HUES48 (cell line): Measurements from ENCODE around the gene TSPAN1.
A peak's percentile ranks its signal among the peaks of the same experiment; 100 is the strongest.

Experiments
- H3K27ac ChIP-seq: one replicate; pipeline ENCODE4 v1.7.0; 2013; ENCODE audit warnings: low read depth, low read length, inconsistent platforms
- H3K27me3 ChIP-seq: 2 replicates; pipeline ENCODE4 v1.6.1; 2013; ENCODE audit warnings: mild to moderate bottlenecking, low read length; ENCODE audit not compliant: control insufficient read depth, insufficient read depth
- H3K36me3 ChIP-seq: 2 replicates; pipeline ENCODE4 v1.6.1; 2013; ENCODE audit warnings: low read length; ENCODE audit not compliant: control insufficient read depth, insufficient read depth
- H3K4me1 ChIP-seq: 2 replicates; pipeline ENCODE4 v1.6.1; 2013; ENCODE audit warnings: mild to moderate bottlenecking, low read length; ENCODE audit not compliant: control insufficient read depth, insufficient read depth
- H3K4me3 ChIP-seq: 2 replicates; pipeline ENCODE4 v1.5.1; 2013; ENCODE audit warnings: mild to moderate bottlenecking, low read depth, low read length
- H3K9ac ChIP-seq: 2 replicates; pipeline ENCODE4 v1.6.1; 2013; ENCODE audit warnings: mild to moderate bottlenecking, low read depth, low read length, moderate library complexity
- H3K9me3 ChIP-seq: 2 replicates; pipeline ENCODE4 v1.6.1; 2013; ENCODE audit warnings: low read length; ENCODE audit not compliant: control insufficient read depth, insufficient read depth

The TSPAN1 gene

DNA sequence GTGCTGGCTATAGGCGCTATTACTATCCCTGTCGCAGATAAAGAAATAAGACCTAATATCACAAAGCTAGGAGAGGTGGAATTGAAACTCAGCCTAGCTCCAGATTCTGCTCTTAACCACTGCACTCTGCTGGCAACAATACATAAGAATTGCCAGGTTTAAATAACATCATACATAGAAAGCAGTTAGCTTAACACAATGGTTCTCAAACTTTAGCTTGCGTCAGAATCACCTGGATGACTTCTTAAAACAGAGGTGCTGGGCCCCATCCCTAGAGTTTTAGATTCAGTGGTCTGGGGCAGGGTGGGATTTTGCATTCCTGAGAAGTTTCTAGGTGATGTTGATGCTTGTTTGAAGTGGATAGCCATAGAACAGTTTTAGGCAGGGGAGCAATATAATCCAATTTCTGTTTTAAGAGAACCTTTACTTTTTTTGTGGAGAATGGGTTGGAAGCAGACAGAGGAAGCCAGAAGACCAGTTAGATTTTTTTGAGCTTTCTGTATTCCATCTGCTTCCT, 24.4 kb downstream of the TSPAN1 start:
- Histone ChIP-seq H3K4me1 (peaks cover 6% of the 10 kb centered on the region; the same call in 1 of the 2 replicates), H3K36me3 (peaks cover 18% of the 10 kb centered on the region), H3K27ac (no peak overlapping the region), H3K27me3 (peaks cover 4% of the 10 kb centered on the region; the same call in 1 of the 2 replicates), H3K4me3 (0 out of 2 replicates have a peak overlapping the region, but pooled peaks have one; percentile 72), H3K9ac (no peak overlapping the region), H3K9me3 (no peaks in the 10 kb centered on the region)

GRCh38 chr1:46203738-46204405, 29.0 kb downstream of the TSPAN1 start:
- Histone ChIP-seq H3K9ac (peak overlapping the region; percentile 57), H3K9me3 (no peaks in the 10 kb centered on the region), H3K4me3 (peak overlapping the region; percentile 95), H3K27me3 (peaks cover 4% of the 10 kb centered on the region; the same call in 1 of the 2 replicates), H3K4me1 (peaks cover 7% of the 10 kb centered on the region; the same call in 1 of the 2 replicates), H3K36me3 (no peaks in the 10 kb centered on the region), H3K27ac (no peak overlapping the region)

- no peak overlapping the region for H3K9ac ChIP-seq
- H3K4me1 ChIP-seq: peaks cover 7% of the 10 kb centered on the region; the same call in 1 of the 2 replicates
- no peaks in the 10 kb centered on the region for H3K9me3 ChIP-seq
- H3K36me3 ChIP-seq: no peaks in the 10 kb centered on the region
- no peak overlapping the region for H3K27ac ChIP-seq
- peak overlapping the region; percentile 95; the same call in 1 of the 2 replicates for H3K4me3 ChIP-seq
- peaks cover 4% of the 10 kb centered on the region; the same call in 1 of the 2 replicates for H3K27me3 ChIP-seq
Observed at GRCh38 chr1:46204406-46204742, 29.5 kb downstream of the TSPAN1 start.

GRCh38 chr1:46205141-46205540, 30.3 kb downstream of the TSPAN1 start:
- H3K36me3 ChIP-seq: no peaks in the 10 kb centered on the region
- H3K9me3 ChIP-seq: no peaks in the 10 kb centered on the region
- no peak overlapping the region for H3K27ac ChIP-seq
- peaks cover 4% of the 10 kb centered on the region; the same call in 1 of the 2 replicates for H3K27me3 ChIP-seq
- H3K9ac ChIP-seq: no peak overlapping the region
- no peak overlapping the region for H3K4me3 ChIP-seq
- peaks cover 7% of the 10 kb centered on the region; the same call in 1 of the 2 replicates for H3K4me1 ChIP-seq

DNA sequence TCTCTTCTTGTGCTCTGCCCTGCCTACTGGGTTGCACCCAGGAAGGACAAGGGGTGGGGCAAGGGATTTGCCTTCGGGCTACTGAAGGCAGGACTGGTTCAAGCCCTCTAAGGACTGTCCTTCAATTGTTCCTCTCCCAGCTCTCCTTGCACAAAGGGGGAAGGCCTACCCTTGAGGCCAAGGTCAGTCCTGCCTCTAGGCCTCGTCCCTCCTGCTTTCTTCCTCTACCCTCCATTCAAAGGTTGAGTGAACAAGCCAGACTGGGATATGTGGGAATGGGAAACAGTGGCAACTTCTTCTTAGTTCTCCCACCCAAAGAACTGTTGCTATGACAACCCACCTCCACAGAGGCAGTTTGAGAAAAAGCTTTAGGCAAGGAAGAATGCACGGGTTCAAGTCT, 30.9 kb downstream of the TSPAN1 start:
- H3K4me1 ChIP-seq: peaks cover 7% of the 10 kb centered on the region; the same call in 1 of the 2 replicates
- H3K36me3 ChIP-seq: no peaks in the 10 kb centered on the region
- H3K4me3 ChIP-seq: no peak overlapping the region
- no peaks in the 10 kb centered on the region for H3K9me3 ChIP-seq
- no peak overlapping the region for H3K9ac ChIP-seq
- peaks cover 4% of the 10 kb centered on the region; the same call in 1 of the 2 replicates for H3K27me3 ChIP-seq
- no peak overlapping the region for H3K27ac ChIP-seq

GRCh38 chr1:46206399-46206798, 31.5 kb downstream of the TSPAN1 start:
- no peak overlapping the region for H3K4me3 ChIP-seq

DNA sequence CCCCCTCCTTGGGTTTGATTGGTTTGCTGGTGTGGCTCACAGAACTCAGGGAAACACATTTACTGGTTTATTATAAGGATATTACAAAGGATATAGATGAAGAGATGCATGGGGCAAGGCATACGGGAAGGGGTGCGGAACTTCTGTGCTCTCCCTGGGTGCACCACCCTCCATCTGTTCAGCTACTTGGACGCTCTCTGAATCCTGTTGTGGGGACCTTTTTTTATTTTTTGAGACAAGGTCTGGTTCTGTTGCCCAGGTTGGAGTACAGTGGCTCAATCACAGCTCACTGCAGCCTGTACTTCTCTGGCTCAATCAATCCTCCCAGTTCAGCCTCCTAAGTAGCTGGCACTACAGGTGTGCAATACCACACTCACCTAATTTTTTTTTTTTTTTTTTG, 35.7 kb downstream of the TSPAN1 start:
- Histone ChIP-seq H3K4me3 (no peak overlapping the region), H3K9me3 (no peaks in the 10 kb centered on the region), H3K36me3 (no peaks in the 10 kb centered on the region), H3K27ac (no peak overlapping the region), H3K27me3 (no peaks in the 10 kb centered on the region), H3K4me1 (no peaks in the 10 kb centered on the region), H3K9ac (no peak overlapping the region)

More at GRCh38 chr1:46206399-46206798, 31.5 kb downstream of the TSPAN1 start:
- peaks cover 7% of the 10 kb centered on the region; the same call in 1 of the 2 replicates for H3K4me1 ChIP-seq
- H3K9me3 ChIP-seq: no peaks in the 10 kb centered on the region
- no peak overlapping the region for H3K27ac ChIP-seq
- H3K36me3 ChIP-seq: no peaks in the 10 kb centered on the region
- peaks cover 4% of the 10 kb centered on the region; the same call in 1 of the 2 replicates for H3K27me3 ChIP-seq
- H3K9ac ChIP-seq: no peak overlapping the region

GRCh38 chr1:46211051-46211450, 36.2 kb downstream of the TSPAN1 start:
- Histone ChIP-seq H3K9ac (no peak overlapping the region), H3K27me3 (no peaks in the 10 kb centered on the region), H3K4me3 (no peak overlapping the region), H3K27ac (no peak overlapping the region), H3K4me1 (no peaks in the 10 kb centered on the region), H3K36me3 (no peaks in the 10 kb centered on the region), H3K9me3 (no peaks in the 10 kb centered on the region)

DNA sequence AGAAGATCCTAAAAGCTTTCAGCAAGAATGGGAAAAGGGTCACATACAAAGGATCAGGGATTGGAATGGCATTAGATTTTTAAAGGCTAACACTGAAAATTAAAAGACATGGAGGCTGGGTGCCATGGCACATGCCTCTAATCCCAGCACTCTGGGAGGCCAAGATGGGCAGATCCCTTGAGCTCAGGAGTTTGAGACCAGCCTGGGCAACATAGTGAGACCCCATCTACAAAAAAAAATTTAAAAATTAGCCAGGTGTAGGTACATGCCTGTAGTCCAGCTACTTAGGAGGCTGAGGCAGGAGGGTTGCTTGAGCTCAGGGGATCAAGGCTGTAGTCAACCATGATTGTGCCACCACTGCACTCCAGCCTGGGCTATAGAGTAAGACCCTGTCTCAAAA, 40.6 kb downstream of the TSPAN1 start:
- H3K36me3 ChIP-seq: no peaks in the 10 kb centered on the region
- H3K9ac ChIP-seq: no peak overlapping the region
- no peaks in the 10 kb centered on the region for H3K4me1 ChIP-seq
- no peaks in the 10 kb centered on the region for H3K9me3 ChIP-seq
- no peak overlapping the region for H3K4me3 ChIP-seq
- H3K27ac ChIP-seq: no peak overlapping the region
- no peaks in the 10 kb centered on the region for H3K27me3 ChIP-seq

DNA sequence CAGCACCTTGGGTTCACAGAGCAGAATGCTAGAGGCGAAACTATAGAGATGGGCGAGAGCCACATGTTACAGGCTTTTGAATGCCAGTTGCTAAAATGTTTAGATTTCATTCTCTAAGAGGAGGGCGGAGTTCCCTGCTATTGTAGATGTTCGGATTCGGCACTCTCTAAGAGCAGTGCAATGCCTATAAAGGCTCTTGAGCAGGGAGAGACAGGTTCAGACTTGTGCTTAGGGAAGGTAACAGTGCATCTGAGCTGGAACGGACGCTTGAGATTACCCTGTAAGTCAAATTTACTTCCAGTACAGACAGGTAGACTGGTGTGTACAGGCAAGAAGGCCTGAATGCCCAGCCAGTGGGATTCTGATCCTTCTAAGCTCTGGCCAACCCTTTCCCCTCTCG, 43.6 kb downstream of the TSPAN1 start:
- no peaks in the 10 kb centered on the region for H3K27me3 ChIP-seq
- no peak overlapping the region for H3K4me3 ChIP-seq
- no peak overlapping the region for H3K27ac ChIP-seq
- no peaks in the 10 kb centered on the region for H3K36me3 ChIP-seq
- peaks cover 12% of the 10 kb centered on the region for H3K4me1 ChIP-seq
- H3K9me3 ChIP-seq: no peaks in the 10 kb centered on the region
- H3K9ac ChIP-seq: no peak overlapping the region
